ENCODE data around the gene IP6K1.

GRCh38 chr3:49779358-49780079 lies 6.8 kb downstream of the IP6K1 start:
- TF ChIP-seq EZH2 (IDR thresholded peaks at IDR 0.05; ENCODE audit: low read depth, unreplicated experiment): no peak
- TF ChIP-seq REST (IDR thresholded peaks at IDR 0.05; ENCODE audit: unreplicated experiment): no peak
- TF ChIP-seq EZH2phosphoT487 (IDR thresholded peaks at IDR 0.05; ENCODE audit: unreplicated experiment): no peak
- TF ChIP-seq CREB1 (CRISPR knock-in tag; IDR thresholded peaks at IDR 0.05; ENCODE audit: low read depth): no peak
- no peak for TF ChIP-seq CTCF (conservative IDR thresholded peaks at IDR 0.05; ENCODE audit: low read depth in 2 of 2)
- no peak for TF ChIP-seq JUNB (IDR thresholded peaks at IDR 0.05; ENCODE audit: unreplicated experiment)
- TF ChIP-seq POLR2AphosphoS5 (IDR thresholded peaks at IDR 0.05; ENCODE audit: low read depth): no peak
- TF ChIP-seq NANOG (IDR thresholded peaks at IDR 0.05; ENCODE audit: borderline replicate concordance): no peak

All from GM23338 (cell line).